HEK293 (cell line): ENCODE results near the gene LRRC75A.

ENCODE experiments used
- CTCF ChIA-PET: fragments of 350-600 bp; formaldehyde crosslinking; extraction: SDS; loops from one replicate; lab custom pipeline; 2021; ENCODE audit warnings: antibody characterized with exemption; lab: Yijun Ruan, JAX
- POLR2A ChIA-PET: fragments of 300-600 bp; formaldehyde crosslinking; extraction: SDS; loops from one replicate; lab custom pipeline; 2020; ENCODE audit warnings: antibody characterized with exemption, inconsistent platforms; lab: Yijun Ruan, JAX
- H3K27ac ChIP-seq: fragments of 200-500 bp; sonication (Bioruptor generic); 2 replicates; pipeline ENCODE4 v1.5.1; 2014; ENCODE audit warnings: low read depth, low read length, control low read depth, inconsistent platforms; ENCODE audit errors: extremely low read depth
- H3K36me3 ChIP-seq, 2 experiments: fragments of 200-500 bp in 1 of 2; sonication (Bioruptor generic) in 1 of 2; 1 replicate in 1 of 2; 2 replicates in 1 of 2; pipeline ENCODE4 v1.5.1; 2014 to 2017; ENCODE audit warnings: inconsistent platforms in 2 of 2, low read length in 2 of 2; ENCODE audit not compliant: control insufficient read depth in 2 of 2, insufficient read depth in 1 of 2
- H3K4me1 ChIP-seq: fragments of 200-500 bp; sonication (Bioruptor generic); 2 replicates; pipeline ENCODE4 v1.5.1; 2014; ENCODE audit warnings: mild to moderate bottlenecking, low read length, inconsistent platforms; ENCODE audit not compliant: control insufficient read depth, insufficient read depth
- H3K4me3 ChIP-seq: 2 replicates; pipeline ENCODE4 v1.5.1; 2011; ENCODE audit warnings: low read depth, mild to moderate bottlenecking, control low read depth, low read length, moderate library complexity
- H3K9me3 ChIP-seq: fragments of 200-500 bp; sonication (Bioruptor generic); 2 replicates; pipeline ENCODE4 v1.5.1; 2014; ENCODE audit warnings: low read depth, low read length, inconsistent platforms; ENCODE audit not compliant: control insufficient read depth, insufficient read depth
- AEBP2 ChIP-seq: fragments of 450-650 bp; formaldehyde crosslinking; IDR thresholded peaks from 2 replicates; pipeline ENCODE4 v1.5.1; 2016; ENCODE audit warnings: missing biosample characterization, missing genetic modification characterization, borderline replicate concordance
- EGR2 ChIP-seq: fragments of 450-650 bp; formaldehyde crosslinking; IDR thresholded peaks from 2 replicates; pipeline ENCODE4 v1.5.1; 2016; ENCODE audit warnings: low read depth, missing biosample characterization, missing genetic modification characterization
- GLIS2 ChIP-seq: fragments of 450-650 bp; formaldehyde crosslinking; IDR thresholded peaks from 2 replicates; pipeline ENCODE4 v1.5.1; 2016; ENCODE audit warnings: missing biosample characterization, missing genetic modification characterization
- KLF17 ChIP-seq: fragments of 450-650 bp; formaldehyde crosslinking; IDR thresholded peaks from 2 replicates; pipeline ENCODE4 v1.5.1; 2016; ENCODE audit warnings: missing biosample characterization, missing genetic modification characterization
- OVOL3 ChIP-seq: fragments of 450-650 bp; formaldehyde crosslinking; IDR thresholded peaks from 2 replicates; pipeline ENCODE4 v1.5.1; 2016; ENCODE audit warnings: missing biosample characterization, missing genetic modification characterization
- PRDM6 ChIP-seq: fragments of 450-650 bp; formaldehyde crosslinking; IDR thresholded peaks from 2 replicates; pipeline ENCODE4 v1.5.1; 2017; ENCODE audit warnings: missing biosample characterization, missing genetic modification characterization
- SCRT2 ChIP-seq: fragments of 450-650 bp; formaldehyde crosslinking; IDR thresholded peaks from 2 replicates; pipeline ENCODE4 v1.5.1; 2016; ENCODE audit warnings: missing biosample characterization, missing genetic modification characterization
- SP2 ChIP-seq: fragments of 450-650 bp; formaldehyde crosslinking; IDR thresholded peaks from 2 replicates; pipeline ENCODE4 v1.5.1; 2016; ENCODE audit warnings: missing biosample characterization, missing genetic modification characterization
- SP7 ChIP-seq: fragments of 450-650 bp; formaldehyde crosslinking; IDR thresholded peaks from 2 replicates; pipeline ENCODE4 v1.5.1; 2016; ENCODE audit warnings: missing biosample characterization, missing genetic modification characterization
- TCF7L2 ChIP-seq: IDR thresholded peaks from 2 replicates; pipeline ENCODE4 v1.6.1; 2011; ENCODE audit warnings: low read depth, mild to moderate bottlenecking, inconsistent platforms, low read length, moderate library complexity, borderline replicate concordance
- ZBTB26 ChIP-seq: fragments of 450-650 bp; formaldehyde crosslinking; optimal IDR thresholded peaks from 2 replicates; pipeline ENCODE3; 2016; ENCODE audit warnings: missing biosample characterization, mild to moderate bottlenecking, missing genetic modification characterization
- ZBTB49 ChIP-seq: fragments of 450-650 bp; formaldehyde crosslinking; IDR thresholded peaks from 2 replicates; pipeline ENCODE4 v1.5.1; 2016; ENCODE audit warnings: missing biosample characterization, missing genetic modification characterization, low read depth
- ZNF24 ChIP-seq: fragments of 450-650 bp; formaldehyde crosslinking; IDR thresholded peaks from 2 replicates; pipeline ENCODE4 v1.5.1; 2016; ENCODE audit warnings: missing biosample characterization, missing genetic modification characterization
- ZNF292 ChIP-seq: fragments of 450-650 bp; formaldehyde crosslinking; IDR thresholded peaks from 2 replicates; pipeline ENCODE4 v1.5.1; 2016; ENCODE audit warnings: low read depth, missing biosample characterization, missing genetic modification characterization, borderline replicate concordance
- ZNF335 ChIP-seq: fragments of 450-650 bp; formaldehyde crosslinking; conservative IDR thresholded peaks from 2 replicates; pipeline ENCODE4 v1.5.1; 2016; ENCODE audit warnings: missing biosample characterization, missing genetic modification characterization
- ZNF423 ChIP-seq: fragments of 450-650 bp; formaldehyde crosslinking; IDR thresholded peaks from 2 replicates; pipeline ENCODE4 v1.5.1; 2016; ENCODE audit warnings: missing biosample characterization, missing genetic modification characterization
- ZNF510 ChIP-seq: fragments of 450-650 bp; formaldehyde crosslinking; IDR thresholded peaks from 2 replicates; pipeline ENCODE4 v1.5.1; 2018; ENCODE audit warnings: mild to moderate bottlenecking, missing genetic modification characterization, missing biosample characterization; ENCODE audit not compliant: insufficient replicate concordance
- ZNF514 ChIP-seq: fragments of 450-650 bp; formaldehyde crosslinking; IDR thresholded peaks from 2 replicates; pipeline ENCODE4 v1.5.1; 2016; ENCODE audit warnings: missing biosample characterization, missing genetic modification characterization
- ZNF549 ChIP-seq: fragments of 450-650 bp; IDR thresholded peaks from 2 replicates; pipeline ENCODE4 v1.5.1; 2018; ENCODE audit warnings: missing biosample characterization, missing genetic modification characterization, mild to moderate bottlenecking, inconsistent platforms, moderate library complexity
- ZNF571 ChIP-seq: fragments of 450-650 bp; formaldehyde crosslinking; IDR thresholded peaks from 2 replicates; pipeline ENCODE4 v1.5.0; 2017; ENCODE audit warnings: missing biosample characterization, missing genetic modification characterization
- ZNF596 ChIP-seq: fragments of 450-650 bp; IDR thresholded peaks from 2 replicates; pipeline ENCODE4 v1.5.0; 2018; ENCODE audit warnings: missing biosample characterization, mild to moderate bottlenecking, missing genetic modification characterization, moderate library complexity
- ZNF664 ChIP-seq: fragments of 450-650 bp; formaldehyde crosslinking; IDR thresholded peaks from 2 replicates; pipeline ENCODE4 v1.5.1; 2016; ENCODE audit warnings: missing biosample characterization, missing genetic modification characterization
- ZNF76 ChIP-seq: fragments of 450-650 bp; formaldehyde crosslinking; IDR thresholded peaks from 2 replicates; pipeline ENCODE4; 2016; ENCODE audit warnings: low read depth, missing biosample characterization, missing genetic modification characterization, borderline replicate concordance
- ZNF830 ChIP-seq: fragments of 450-650 bp; IDR thresholded peaks from 2 replicates; pipeline ENCODE4 v1.5.0; 2018; ENCODE audit warnings: missing biosample characterization, missing genetic modification characterization, low read depth, mild to moderate bottlenecking, moderate library complexity
- ZNF837 ChIP-seq: fragments of 450-650 bp; formaldehyde crosslinking; IDR thresholded peaks from 2 replicates; pipeline ENCODE4 v1.5.1; 2016; ENCODE audit warnings: missing biosample characterization, missing genetic modification characterization
- ZSCAN23 ChIP-seq: fragments of 450-650 bp; formaldehyde crosslinking; IDR thresholded peaks from 2 replicates; pipeline ENCODE4 v1.5.1; 2016; ENCODE audit warnings: missing biosample characterization, missing genetic modification characterization

The LRRC75A gene

GRCh38 chr17:16492613-16493530 is 879 bp upstream of the LRRC75A start (continued):
- no peak for TF ChIP-seq AEBP2
- no peak for TF ChIP-seq OVOL3
- TF ChIP-seq TCF7L2, result no peak
- TF ChIP-seq ZNF514 (tag by site-specific recombination), result no peak
- no peak for TF ChIP-seq ZNF664
- TF ChIP-seq ZSCAN23 (tag by site-specific recombination), result no peak
- peak; percentile 67 for TF ChIP-seq SCRT2 (tag by site-specific recombination)
- no peak for TF ChIP-seq ZNF830 (tag by site-specific recombination)
- no peak for TF ChIP-seq ZNF510 (tag by site-specific recombination)
- no peak for TF ChIP-seq ZNF837 (tag by site-specific recombination)
- no peak for TF ChIP-seq ZNF549 (tag by site-specific recombination)
- TF ChIP-seq, all 188 proteins: peak for 4

- POLR2A ChIA-PET, result interaction anchor here (2.8 kb wide), 1 partner anchor 25 kb away, joined by 8 read pairs; no protein-coding TSS in a partner anchor
- CTCF ChIA-PET, result interaction anchor here (0.6 to 3.3 kb wide), 2 partner anchors 38 to 72 kb away, joined by 8 to 18 read pairs; no protein-coding TSS in a partner anchor
- TF ChIP-seq SP2 (peak; percentile 50), ZNF423 (no peak), GLIS2 (tag by site-specific recombination) (peak; percentile 62), SP7 (tag by site-specific recombination) (peak; percentile 37; the same call in 1 of the 2 replicates), ZNF335 (tag by site-specific recombination) (peak; percentile 97), ZNF571 (tag by site-specific recombination) (no peak), KLF17 (no peak), ZNF76 (tag by site-specific recombination) (no peak), ZNF24 (no peak), EGR2 (tag by site-specific recombination) (0 out of 2 replicates have a peak, but pooled peaks have one; percentile 29), ZNF292 (no peak), PRDM6 (tag by site-specific recombination) (no peak), ZBTB49 (tag by site-specific recombination) (no peak), ZBTB26 (tag by site-specific recombination) (peak; percentile 44), ZNF596 (tag by site-specific recombination) (no peak)
Measured at GRCh38 chr17:16491131-16491702, 776 bp downstream of the LRRC75A start.

More at GRCh38 chr17:16491131-16491702, 776 bp downstream of the LRRC75A start:
- H3K9me3 ChIP-seq, result no peaks in the 10 kb centered on the region
- no peaks in the 10 kb centered on the region for H3K36me3 ChIP-seq
- H3K4me3 ChIP-seq, result peak overlapping the region; percentile 50
- H3K4me1 ChIP-seq, result peaks cover 13% of the 10 kb centered on the region
- H3K27ac ChIP-seq, result peak overlapping the region; percentile 22; the same call in 1 of the 2 replicates
